ENCODE measurements around the gene TPP1.

DNA sequence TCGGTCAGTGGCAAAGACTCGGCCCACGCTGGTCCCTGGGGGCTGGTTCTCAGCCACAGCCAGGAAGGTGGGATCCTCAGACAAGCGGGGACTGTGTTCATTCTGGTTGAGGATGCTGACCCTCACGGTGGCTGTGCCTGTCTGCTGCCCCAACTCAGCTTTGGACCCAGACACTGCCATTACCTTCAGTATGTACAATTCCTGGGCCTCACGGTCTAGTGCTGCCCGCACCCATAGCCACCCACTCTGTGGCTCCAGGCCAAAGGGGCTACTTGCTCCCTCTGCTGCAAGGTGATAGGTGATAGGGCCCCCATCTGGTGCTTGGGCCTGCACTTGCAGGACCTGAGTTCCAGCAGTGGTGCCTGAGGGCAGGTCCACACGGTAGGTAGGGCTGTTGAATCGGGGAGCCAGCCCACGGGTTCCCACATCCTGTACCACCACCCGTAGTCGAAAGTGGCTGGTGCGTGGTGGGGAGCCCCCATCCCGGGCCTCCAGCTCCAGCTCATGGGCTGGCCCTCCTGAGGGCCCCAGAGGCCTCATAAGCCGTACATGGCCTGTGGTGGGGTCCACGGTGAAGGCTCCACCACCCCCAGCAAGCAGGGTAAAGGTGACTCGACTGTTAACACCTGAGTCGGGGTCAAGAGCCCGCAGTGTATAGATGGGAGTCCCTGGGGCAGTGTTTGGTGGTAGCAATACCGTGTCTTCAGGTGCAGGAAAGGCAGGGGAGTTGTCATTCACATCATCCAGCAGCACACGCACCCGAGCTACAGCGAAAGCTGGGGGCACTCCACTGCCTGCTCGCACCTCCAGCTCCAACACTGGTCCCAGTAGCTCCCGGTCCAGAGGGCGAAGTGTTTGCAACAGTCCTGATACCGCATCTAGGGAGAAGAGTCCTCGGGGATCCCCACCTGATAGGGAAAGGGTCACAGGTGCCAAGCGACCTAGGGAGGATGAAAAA is 13.2 kb upstream of the TPP1 start:
- TF ChIP-seq, protein P1, sequence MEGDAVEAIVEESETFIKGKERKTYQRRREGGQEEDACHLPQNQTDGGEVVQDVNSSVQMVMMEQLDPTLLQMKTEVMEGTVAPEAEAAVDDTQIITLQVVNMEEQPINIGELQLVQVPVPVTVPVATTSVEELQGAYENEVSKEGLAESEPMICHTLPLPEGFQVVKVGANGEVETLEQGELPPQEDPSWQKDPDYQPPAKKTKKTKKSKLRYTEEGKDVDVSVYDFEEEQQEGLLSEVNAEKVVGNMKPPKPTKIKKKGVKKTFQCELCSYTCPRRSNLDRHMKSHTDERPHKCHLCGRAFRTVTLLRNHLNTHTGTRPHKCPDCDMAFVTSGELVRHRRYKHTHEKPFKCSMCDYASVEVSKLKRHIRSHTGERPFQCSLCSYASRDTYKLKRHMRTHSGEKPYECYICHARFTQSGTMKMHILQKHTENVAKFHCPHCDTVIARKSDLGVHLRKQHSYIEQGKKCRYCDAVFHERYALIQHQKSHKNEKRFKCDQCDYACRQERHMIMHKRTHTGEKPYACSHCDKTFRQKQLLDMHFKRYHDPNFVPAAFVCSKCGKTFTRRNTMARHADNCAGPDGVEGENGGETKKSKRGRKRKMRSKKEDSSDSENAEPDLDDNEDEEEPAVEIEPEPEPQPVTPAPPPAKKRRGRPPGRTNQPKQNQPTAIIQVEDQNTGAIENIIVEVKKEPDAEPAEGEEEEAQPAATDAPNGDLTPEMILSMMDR (IDR thresholded peaks at IDR 0.05): no peak
- no peak for TF ChIP-seq POLR2A (IDR thresholded peaks at IDR 0.05)
